Stimulated activated memory B cell treated with anti-CD40 and anti-IgM and Interleukin-4, amounts not matched to agents 10 μg/mL and 1 μg/mL and 100 μg/mL, for 72 hours (primary cell): ENCODE results near the gene NEURL3.
"Not testable (repeated sequence)": the region's sequence is repeated elsewhere in the genome, so short reads cannot be mapped to it uniquely, and the experiment has no call there.

ENCODE experiments used
- ATAC-seq: fragments of 150-1000 bp; cut with Tn5 transposase; 2 replicates; pipeline ENCODE4 v1.10.0; 2021
- H3K27ac Mint-ChIP-seq: one replicate; pipeline ENCODE4 v1.8.0; 2022; ENCODE audit warnings: mild to moderate bottlenecking, mixed read lengths
- H3K27me3 Mint-ChIP-seq: one replicate; pipeline ENCODE4 v1.8.0; 2022; ENCODE audit warnings: mixed read lengths
- H3K36me3 Mint-ChIP-seq: one replicate; pipeline ENCODE4 v1.8.0; 2022; ENCODE audit warnings: mixed read lengths
- H3K4me1 Mint-ChIP-seq: one replicate; pipeline ENCODE4 v1.8.0; 2022; ENCODE audit warnings: mixed read lengths
- H3K4me3 Mint-ChIP-seq: one replicate; pipeline ENCODE4 v1.8.0; 2022; ENCODE audit warnings: mild to moderate bottlenecking, moderate library complexity, mixed read lengths
- H3K9me3 Mint-ChIP-seq: one replicate; pipeline ENCODE4 v1.8.0; 2022; ENCODE audit warnings: mixed read lengths

Gene NEURL3

GRCh38 chr2:96505231-96505889, at the start of gene NEURL3:
NEURL3 (minus strand) TSS chr2:96505357; CDS start chr2:96505286, 71 bp downstream.
- Mint-ChIP-seq H3K4me1 (peaks cover 58% of the 10 kb centered on the region), H3K27me3 (no peaks in the 10 kb centered on the region), H3K36me3 (no peaks in the 10 kb centered on the region), H3K4me3 (no peak within 1 kb of the TSS), H3K27ac (no peak within 1 kb of the TSS), H3K9me3 (no peaks in the 10 kb centered on the region)
- no peak for ATAC-seq

- H3K4me1 Mint-ChIP-seq, result peaks cover 38% of the 10 kb centered on the region
- peak; percentile 72 for ATAC-seq
- H3K27ac Mint-ChIP-seq, result peak overlapping the region; percentile 74
- H3K36me3 Mint-ChIP-seq, result peaks cover 21% of the 10 kb centered on the region
- no peaks in the 10 kb centered on the region for H3K27me3 Mint-ChIP-seq
- peak overlapping the region; percentile 7 for H3K4me3 Mint-ChIP-seq
- peaks cover 2% of the 10 kb centered on the region for H3K9me3 Mint-ChIP-seq
Measured at GRCh38 chr2:96554293-96555145, 49.4 kb upstream of the NEURL3 start.

- peaks cover 38% of the 10 kb centered on the region for H3K4me1 Mint-ChIP-seq
- H3K9me3 Mint-ChIP-seq, H3K27me3 Mint-ChIP-seq, ATAC-seq: not testable (repeated sequence)
- peak overlapping the region; percentile 74 for H3K27ac Mint-ChIP-seq
- H3K36me3 Mint-ChIP-seq, result peaks cover 21% of the 10 kb centered on the region
- H3K4me3 Mint-ChIP-seq, result peak overlapping the region; percentile 32
Measured at GRCh38 chr2:96553957-96554292, 48.8 kb upstream of the NEURL3 start.

GRCh38 chr2:96553176-96553956, 48.2 kb upstream of the NEURL3 start:
- no peaks in the 10 kb centered on the region for H3K27me3 Mint-ChIP-seq
- peaks cover 21% of the 10 kb centered on the region for H3K36me3 Mint-ChIP-seq
- peaks cover 2% of the 10 kb centered on the region for H3K9me3 Mint-ChIP-seq
- peaks cover 38% of the 10 kb centered on the region for H3K4me1 Mint-ChIP-seq
- ATAC-seq, result no peak
- peak overlapping the region; percentile 74 for H3K27ac Mint-ChIP-seq
- peak overlapping the region; percentile 32 for H3K4me3 Mint-ChIP-seq

GRCh38 chr2:96552315-96553175, 47.4 kb upstream of the NEURL3 start:
- H3K4me1 Mint-ChIP-seq, result peaks cover 40% of the 10 kb centered on the region
- peak overlapping the region; percentile 74 for H3K27ac Mint-ChIP-seq
- H3K36me3 Mint-ChIP-seq, result peaks cover 23% of the 10 kb centered on the region
- H3K27me3 Mint-ChIP-seq, result no peaks in the 10 kb centered on the region
- no peak for ATAC-seq
- no peak overlapping the region for H3K4me3 Mint-ChIP-seq
- H3K9me3 Mint-ChIP-seq, result peaks cover 2% of the 10 kb centered on the region

GRCh38 chr2:96551605-96552314, 46.6 kb upstream of the NEURL3 start:
- Mint-ChIP-seq H3K4me3 (no peak overlapping the region), H3K27ac (no peak overlapping the region), H3K27me3 (no peaks in the 10 kb centered on the region), H3K4me1 (peaks cover 40% of the 10 kb centered on the region), H3K9me3 (peaks cover under 1% of the 10 kb centered on the region), H3K36me3 (peaks cover 28% of the 10 kb centered on the region)
- ATAC-seq, result no peak

- H3K9me3 Mint-ChIP-seq, result no peaks in the 10 kb centered on the region
- no peak overlapping the region for H3K27ac Mint-ChIP-seq
- no peak for ATAC-seq
- H3K36me3 Mint-ChIP-seq, result peaks cover 35% of the 10 kb centered on the region
- no peaks in the 10 kb centered on the region for H3K27me3 Mint-ChIP-seq
- H3K4me3 Mint-ChIP-seq, result no peak overlapping the region
- H3K4me1 Mint-ChIP-seq, result peaks cover 41% of the 10 kb centered on the region
Measured at GRCh38 chr2:96550787-96551604, 45.8 kb upstream of the NEURL3 start.

- peaks cover 37% of the 10 kb centered on the region for H3K36me3 Mint-ChIP-seq
- H3K27ac Mint-ChIP-seq, result no peak overlapping the region
- no peak for ATAC-seq
Measured at GRCh38 chr2:96549967-96550786, 45.0 kb upstream of the NEURL3 start.

GRCh38 chr2:96549466-96549785, 44.3 kb upstream of the NEURL3 start:
- H3K9me3 Mint-ChIP-seq, result no peaks in the 10 kb centered on the region
- H3K4me1 Mint-ChIP-seq, result peaks cover 34% of the 10 kb centered on the region
- no peaks in the 10 kb centered on the region for H3K27me3 Mint-ChIP-seq
- no peak overlapping the region for H3K4me3 Mint-ChIP-seq
- ATAC-seq, result no peak
- H3K36me3 Mint-ChIP-seq, result peaks cover 42% of the 10 kb centered on the region
- H3K27ac Mint-ChIP-seq, result no peak overlapping the region

More at GRCh38 chr2:96549967-96550786, 45.0 kb upstream of the NEURL3 start:
- no peaks in the 10 kb centered on the region for H3K27me3 Mint-ChIP-seq
- H3K4me1 Mint-ChIP-seq, result peaks cover 42% of the 10 kb centered on the region
- no peak overlapping the region for H3K4me3 Mint-ChIP-seq
- no peaks in the 10 kb centered on the region for H3K9me3 Mint-ChIP-seq

- Mint-ChIP-seq H3K4me3 (no peak overlapping the region), H3K36me3 (peaks cover 48% of the 10 kb centered on the region), H3K9me3 (no peaks in the 10 kb centered on the region), H3K27ac (no peak overlapping the region), H3K4me1 (peaks cover 28% of the 10 kb centered on the region), H3K27me3 (no peaks in the 10 kb centered on the region)
- ATAC-seq, result no peak
Measured at GRCh38 chr2:96548558-96549465, 43.7 kb upstream of the NEURL3 start.

GRCh38 chr2:96547731-96548171, 42.6 kb upstream of the NEURL3 start:
- Mint-ChIP-seq H3K4me3 (no peak overlapping the region), H3K9me3 (no peaks in the 10 kb centered on the region), H3K27me3 (no peaks in the 10 kb centered on the region), H3K27ac (peak overlapping the region; percentile 9), H3K4me1 (peaks cover 19% of the 10 kb centered on the region), H3K36me3 (peaks cover 48% of the 10 kb centered on the region)
- ATAC-seq, result no peak

- H3K9me3 Mint-ChIP-seq, result no peaks in the 10 kb centered on the region
- no peak for ATAC-seq
- no peaks in the 10 kb centered on the region for H3K27me3 Mint-ChIP-seq
- H3K4me3 Mint-ChIP-seq, result no peak overlapping the region
- peaks cover 50% of the 10 kb centered on the region for H3K36me3 Mint-ChIP-seq
- peak overlapping the region; percentile 9 for H3K27ac Mint-ChIP-seq
- H3K4me1 Mint-ChIP-seq, result peaks cover 23% of the 10 kb centered on the region
Measured at GRCh38 chr2:96547203-96547641, 42.1 kb upstream of the NEURL3 start.
